Measurements from ENCODE around the gene LONRF2.

Gene LONRF2

GRCh38 chr2:100276716-100277115 lies 45.6 kb downstream of the LONRF2 start:
- no peak for DNase-seq (ENCODE audit: low read depth in 1 of 2, low spot score in 1 of 2)

- DNase-seq (ENCODE audit: low read depth in 1 of 2, low spot score in 1 of 2), result no peak
Observed at GRCh38 chr2:100275200-100275589, 47.1 kb downstream of the LONRF2 start.

DNA sequence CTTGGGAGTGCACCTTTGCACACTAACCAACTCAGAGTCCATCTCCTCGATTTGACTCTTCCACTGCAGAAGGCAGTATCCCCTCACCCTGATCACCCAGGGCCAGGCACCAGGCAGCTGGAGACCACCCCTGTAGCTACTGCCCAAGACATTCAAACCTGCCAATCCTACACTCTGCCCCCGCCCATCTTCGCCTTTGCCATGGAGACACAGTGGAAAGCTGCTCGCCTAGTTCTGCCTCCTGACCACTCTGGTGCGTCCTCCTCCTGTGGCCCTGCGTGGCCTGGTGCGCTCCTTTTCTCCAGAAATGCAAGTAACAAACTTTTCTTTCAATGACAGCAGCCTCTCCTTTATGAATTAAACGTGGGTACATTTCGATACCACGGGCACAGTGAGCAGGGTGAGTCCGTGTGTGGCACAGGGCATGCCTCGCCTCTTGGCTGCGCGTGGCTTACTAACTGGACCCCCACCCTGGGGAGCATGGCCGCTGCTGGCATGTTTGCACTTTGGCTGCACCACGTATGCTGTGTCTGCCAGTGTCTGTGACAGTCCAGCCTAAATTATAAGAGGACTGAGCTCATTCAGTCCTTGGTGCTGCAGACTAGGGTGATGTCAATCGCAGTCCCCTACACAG lies 47.6 kb downstream of the LONRF2 start:
- DNase-seq (ENCODE audit: low read depth in 1 of 2, low spot score in 1 of 2), result no peak

GRCh38 chr2:100274076-100274475 lies 48.2 kb downstream of the LONRF2 start:
- no peak for DNase-seq (ENCODE audit: low read depth in 1 of 2, low spot score in 1 of 2)

DNA sequence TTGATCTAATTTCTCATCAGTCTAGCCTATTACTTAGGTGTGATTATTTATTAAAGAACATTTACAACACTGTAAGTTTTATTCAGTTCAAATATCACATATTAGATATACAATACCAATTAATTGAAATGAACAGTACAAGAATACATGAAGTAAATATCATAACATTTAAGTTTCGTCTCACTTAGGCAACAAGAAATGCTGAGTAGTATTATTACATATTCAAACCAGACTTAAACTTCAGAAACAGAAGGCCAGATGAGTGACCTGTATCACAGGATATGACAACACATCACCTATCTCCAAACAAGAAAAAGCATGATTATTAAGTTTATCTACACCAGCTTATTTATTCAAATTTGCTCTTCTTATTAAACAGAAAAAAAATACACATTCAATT lies 48.9 kb downstream of the LONRF2 start:
- no peak for DNase-seq (ENCODE audit: low read depth in 1 of 2, low spot score in 1 of 2)

DNA sequence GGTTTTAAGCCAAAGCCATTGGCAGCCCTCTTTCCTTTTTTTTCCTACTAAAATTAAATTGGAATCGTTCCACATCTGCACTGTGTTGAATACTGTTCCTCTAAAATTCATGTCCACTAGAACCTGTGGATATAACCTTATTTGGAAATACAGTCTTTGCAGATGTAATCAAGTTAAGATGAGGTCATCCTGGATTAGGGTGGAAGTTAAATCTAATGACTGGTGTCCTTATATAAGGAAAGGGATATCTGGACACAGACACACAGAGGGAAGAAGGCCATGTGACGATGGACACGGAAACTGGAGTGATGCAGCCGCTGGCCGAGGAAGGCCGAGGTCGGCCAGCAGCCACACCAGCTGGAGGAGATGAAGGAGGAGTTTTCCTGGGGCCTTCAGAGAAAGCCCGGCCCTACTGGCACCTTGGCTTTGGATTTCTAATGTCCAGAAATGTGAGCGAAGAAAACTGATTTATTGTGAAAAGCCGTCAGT lies 49.4 kb downstream of the LONRF2 start:
- no peak for DNase-seq (ENCODE audit: low read depth in 1 of 2, low spot score in 1 of 2)

DNA sequence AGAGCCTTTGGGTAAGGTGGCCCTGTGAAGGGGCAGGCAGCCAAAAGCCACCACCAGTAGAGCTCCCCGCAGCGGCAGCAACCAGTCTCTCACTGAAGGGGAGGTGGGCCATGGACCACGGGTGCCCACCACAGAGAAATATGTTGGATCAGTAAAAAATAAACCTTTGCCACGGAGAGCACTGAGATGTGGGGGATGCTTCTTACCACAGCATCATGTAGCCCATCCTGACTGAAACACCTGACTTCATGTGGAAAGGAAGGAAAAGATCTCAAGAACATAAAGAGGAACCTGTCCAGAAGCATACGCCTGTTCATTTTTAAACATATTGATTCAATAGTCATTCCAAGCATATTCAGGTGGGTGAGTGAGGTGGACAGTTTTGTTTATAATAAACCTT lies 51.1 kb downstream of the LONRF2 start:
- DNase-seq (ENCODE audit: low read depth in 1 of 2, low spot score in 1 of 2), result no peak

DNA sequence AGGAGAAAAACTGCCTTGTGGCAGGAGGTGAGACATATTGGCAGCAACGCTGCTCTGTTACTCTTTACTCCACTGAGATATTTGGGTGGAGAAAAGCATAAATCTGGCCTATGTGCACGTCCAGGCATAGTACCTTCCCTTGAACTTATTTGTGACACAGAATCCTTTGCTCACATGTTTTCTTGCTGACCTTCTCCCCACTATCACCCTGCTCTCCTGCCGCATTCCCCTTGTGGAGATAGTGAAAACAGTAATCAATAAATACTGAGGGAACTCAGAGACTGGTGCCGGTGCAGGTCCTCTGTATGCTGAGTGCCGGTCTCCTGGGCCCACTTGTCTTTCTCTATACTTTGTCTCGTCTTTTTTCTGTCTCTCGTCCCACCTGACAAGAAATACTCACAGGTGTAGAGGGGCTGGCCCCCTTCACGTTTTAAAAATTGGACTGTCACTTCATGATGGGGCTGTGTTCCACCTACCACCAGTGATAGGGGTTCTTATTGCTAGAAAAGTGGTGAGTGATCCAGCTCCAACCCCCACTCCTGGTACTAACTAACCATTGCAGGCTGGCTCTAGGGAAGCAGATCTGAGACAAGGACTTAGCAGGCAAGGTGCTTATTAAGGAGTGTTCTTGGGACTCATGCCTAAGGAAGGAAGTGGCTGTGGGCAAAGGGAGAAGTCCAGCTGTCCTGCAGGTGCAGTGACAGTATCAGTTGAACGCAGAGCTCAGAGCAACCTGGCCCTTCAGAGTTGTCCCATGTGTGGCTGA lies 51.7 kb downstream of the LONRF2 start:
- DNase-seq (ENCODE audit: low read depth in 1 of 2, low spot score in 1 of 2), result no peak

GRCh38 chr2:100269889-100270288 lies 52.4 kb downstream of the LONRF2 start:
- DNase-seq (ENCODE audit: low read depth in 1 of 2, low spot score in 1 of 2), result no peak

GRCh38 chr2:100268986-100269385 lies 53.3 kb downstream of the LONRF2 start:
- DNase-seq (ENCODE audit: low read depth in 1 of 2, low spot score in 1 of 2), result no peak

GRCh38 chr2:100267751-100268150 lies 54.5 kb downstream of the LONRF2 start:
- DNase-seq (ENCODE audit: low read depth in 1 of 2, low spot score in 1 of 2), result no peak

- no peak for DNase-seq (ENCODE audit: low read depth in 1 of 2, low spot score in 1 of 2)
Observed at GRCh38 chr2:100266126-100266525, 56.2 kb downstream of the LONRF2 start.

- DNase-seq (ENCODE audit: low read depth in 1 of 2, low spot score in 1 of 2), result no peak
Observed at GRCh38 chr2:100265226-100265625, 57.1 kb downstream of the LONRF2 start.

- DNase-seq (ENCODE audit: low read depth in 1 of 2, low spot score in 1 of 2), result no peak
Observed at GRCh38 chr2:100264651-100265050, 57.6 kb downstream of the LONRF2 start.

- DNase-seq (ENCODE audit: low read depth in 1 of 2, low spot score in 1 of 2), result no peak
Observed at GRCh38 chr2:100264121-100264520, 58.2 kb downstream of the LONRF2 start.

GRCh38 chr2:100262555-100263320 lies 59.6 kb downstream of the LONRF2 start:
- DNase-seq (ENCODE audit: low read depth in 1 of 2, low spot score in 1 of 2), result peak; percentile 9 to 46

DNA sequence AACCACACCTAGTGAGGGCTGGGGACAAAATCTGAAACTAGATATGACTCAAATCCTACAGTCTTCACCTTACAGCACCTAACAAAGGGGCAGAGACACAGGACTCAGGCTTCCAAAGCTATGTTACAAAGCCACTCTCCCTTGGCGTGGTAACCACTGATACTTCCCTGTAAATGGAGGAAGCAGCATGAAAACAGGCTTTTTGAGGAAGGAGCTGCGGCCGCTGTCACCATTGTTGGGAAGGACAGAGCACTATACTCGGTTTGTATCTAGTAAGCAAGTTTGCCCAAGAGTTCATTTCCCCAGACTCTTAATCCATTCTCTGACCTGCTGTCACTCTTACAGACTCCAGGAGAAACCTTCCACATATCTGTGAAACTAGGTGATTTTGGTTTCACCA lies 60.3 kb downstream of the LONRF2 start:
- no peak for DNase-seq (ENCODE audit: low read depth in 1 of 2, low spot score in 1 of 2)

DNA sequence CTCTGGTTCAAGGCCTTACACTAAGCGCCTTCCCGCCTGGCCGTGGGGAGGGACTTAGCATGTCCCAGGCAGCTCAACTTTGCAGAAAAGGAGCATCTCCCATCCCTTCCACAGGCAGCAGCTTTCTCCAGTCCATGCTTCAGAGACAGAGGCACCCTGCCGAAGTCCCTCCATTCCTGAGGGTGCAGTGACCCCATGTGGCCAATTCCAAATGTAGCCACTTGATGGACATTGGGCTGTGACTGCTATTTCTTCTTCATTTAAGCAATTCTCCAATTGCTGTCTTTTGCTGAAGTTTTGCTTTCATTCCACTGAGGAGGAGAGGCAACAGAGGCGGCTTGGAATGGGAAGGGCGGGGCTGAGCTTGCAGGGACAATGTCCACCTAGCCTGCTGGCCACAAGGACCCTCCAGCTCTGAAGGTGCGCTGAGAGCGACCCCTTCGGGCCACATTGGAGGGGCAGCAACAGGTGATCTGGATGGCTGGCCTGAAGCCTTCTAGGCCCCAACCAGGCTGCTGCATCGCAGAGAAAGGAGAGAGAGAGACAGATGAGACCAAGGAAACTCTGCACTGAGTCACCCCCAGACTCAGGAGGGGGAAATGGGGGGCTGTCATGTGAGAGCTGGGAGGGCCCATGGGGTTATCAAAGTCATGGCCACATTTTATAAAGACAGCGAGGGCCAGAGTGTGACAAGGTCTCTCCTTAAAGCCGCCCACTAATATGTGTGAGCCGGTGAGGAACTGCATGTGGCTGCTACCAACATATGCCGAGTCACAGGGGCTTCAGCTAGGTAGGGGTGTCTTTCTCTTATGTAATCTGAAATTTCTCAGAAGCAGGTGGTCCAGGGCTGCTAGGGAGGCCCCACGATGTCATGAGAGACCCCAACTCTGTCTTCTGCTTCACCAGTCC lies 61.3 kb downstream of the LONRF2 start:
- no peak for DNase-seq (ENCODE audit: low read depth in 1 of 2, low spot score in 1 of 2)

DNA sequence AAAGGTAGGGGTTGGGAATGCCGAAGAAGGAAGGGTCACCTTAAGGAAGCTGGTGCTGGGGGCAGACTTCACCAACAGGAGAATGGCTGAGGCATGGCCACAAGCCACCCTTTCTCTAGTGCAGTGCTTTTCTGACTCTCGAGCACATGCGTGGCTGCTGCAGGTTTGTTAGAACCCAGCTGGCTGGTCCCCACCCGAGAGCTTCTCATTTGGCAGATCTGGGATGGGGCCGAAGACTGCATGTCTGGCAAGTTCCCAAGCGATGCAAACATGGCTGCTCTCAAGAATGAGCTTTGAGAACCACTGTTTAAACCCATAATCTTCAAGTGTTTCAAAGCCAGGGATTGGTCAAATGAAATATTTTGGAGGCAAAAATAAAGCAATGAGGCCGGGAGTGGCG lies 63.2 kb downstream of the LONRF2 start:
- DNase-seq (ENCODE audit: low read depth in 1 of 2, low spot score in 1 of 2), result no peak

GRCh38 chr2:100257939-100258338 lies 64.4 kb downstream of the LONRF2 start:
- no peak for DNase-seq (ENCODE audit: low read depth in 1 of 2, low spot score in 1 of 2)

- DNase-seq (ENCODE audit: low read depth in 1 of 2, low spot score in 1 of 2), result no peak
Observed at GRCh38 chr2:100256849-100257248, 65.5 kb downstream of the LONRF2 start.
